ENCODE results near the gene PIGH.

Gene PIGH

DNA sequence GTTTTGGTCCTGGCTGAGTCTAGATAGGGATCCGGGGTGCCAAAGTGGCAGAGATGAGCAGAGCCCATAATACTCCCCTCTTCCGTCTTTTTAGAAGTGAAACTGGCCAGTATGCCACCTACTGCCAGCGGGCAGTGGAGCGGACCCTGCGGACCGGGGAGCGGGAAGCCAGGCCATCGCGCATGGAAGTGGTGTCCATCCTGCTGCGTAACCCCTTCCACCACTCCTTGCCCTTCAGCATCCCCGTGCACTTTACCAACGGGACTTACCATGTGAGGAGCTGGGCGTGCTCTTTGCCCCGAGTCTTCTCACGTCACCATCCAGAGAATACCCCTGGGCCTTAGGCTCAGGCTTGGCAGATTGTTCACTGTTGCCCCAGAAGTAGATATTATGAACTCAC, 21.0 kb downstream of the PIGH start:
- no peaks in the 10 kb centered on the region for H3K27me3 ChIP-seq (ENCODE audit: control insufficient read depth, insufficient read depth, low read length)
- H3K4me3 ChIP-seq (ENCODE audit: low read length): no peak overlapping the region
- no peak overlapping the region for H3K9ac ChIP-seq (ENCODE audit: low read length)
- peaks cover 7% of the 10 kb centered on the region for H3K36me3 ChIP-seq (ENCODE audit: control insufficient read depth, insufficient read depth, low read length)
- no peaks in the 10 kb centered on the region for H3K4me1 ChIP-seq (ENCODE audit: control insufficient read depth, insufficient read depth, low read length)
- no peaks in the 10 kb centered on the region for H3K9me3 ChIP-seq (ENCODE audit: control insufficient read depth, low read length)

GRCh38 chr14:67577909-67578749, 21.9 kb downstream of the PIGH start:
- Histone ChIP-seq H3K9me3 (ENCODE audit: control insufficient read depth, low read length) (no peaks in the 10 kb centered on the region), H3K4me3 (ENCODE audit: low read length) (no peak overlapping the region), H3K4me1 (ENCODE audit: control insufficient read depth, insufficient read depth, low read length) (no peaks in the 10 kb centered on the region), H3K27me3 (ENCODE audit: control insufficient read depth, insufficient read depth, low read length) (no peaks in the 10 kb centered on the region), H3K36me3 (ENCODE audit: control insufficient read depth, insufficient read depth, low read length) (peaks cover 7% of the 10 kb centered on the region), H3K9ac (ENCODE audit: low read length) (no peak overlapping the region)

- peaks cover 7% of the 10 kb centered on the region for H3K36me3 ChIP-seq (ENCODE audit: control insufficient read depth, insufficient read depth, low read length)
- H3K4me3 ChIP-seq (ENCODE audit: low read length): no peak overlapping the region
- no peaks in the 10 kb centered on the region for H3K27me3 ChIP-seq (ENCODE audit: control insufficient read depth, insufficient read depth, low read length)
- H3K9ac ChIP-seq (ENCODE audit: low read length): no peak overlapping the region
- H3K9me3 ChIP-seq (ENCODE audit: control insufficient read depth, low read length): no peaks in the 10 kb centered on the region
- H3K4me1 ChIP-seq (ENCODE audit: control insufficient read depth, insufficient read depth, low read length): no peaks in the 10 kb centered on the region
Observed at GRCh38 chr14:67577181-67577808, 22.8 kb downstream of the PIGH start.

GRCh38 chr14:67576216-67576955, 23.7 kb downstream of the PIGH start:
- H3K9me3 ChIP-seq (ENCODE audit: control insufficient read depth, low read length): no peaks in the 10 kb centered on the region
- H3K4me1 ChIP-seq (ENCODE audit: control insufficient read depth, insufficient read depth, low read length): no peaks in the 10 kb centered on the region
- H3K9ac ChIP-seq (ENCODE audit: low read length): no peak overlapping the region
- no peaks in the 10 kb centered on the region for H3K27me3 ChIP-seq (ENCODE audit: control insufficient read depth, insufficient read depth, low read length)
- no peak overlapping the region for H3K4me3 ChIP-seq (ENCODE audit: low read length)
- H3K36me3 ChIP-seq (ENCODE audit: control insufficient read depth, insufficient read depth, low read length): peaks cover 7% of the 10 kb centered on the region

GRCh38 chr14:67575684-67576083, 24.4 kb downstream of the PIGH start:
- Histone ChIP-seq H3K4me1 (ENCODE audit: control insufficient read depth, insufficient read depth, low read length) (no peaks in the 10 kb centered on the region), H3K9ac (ENCODE audit: low read length) (no peak overlapping the region), H3K9me3 (ENCODE audit: control insufficient read depth, low read length) (no peaks in the 10 kb centered on the region), H3K4me3 (ENCODE audit: low read length) (no peak overlapping the region), H3K36me3 (ENCODE audit: control insufficient read depth, insufficient read depth, low read length) (peaks cover 7% of the 10 kb centered on the region), H3K27me3 (ENCODE audit: control insufficient read depth, insufficient read depth, low read length) (no peaks in the 10 kb centered on the region)

DNA sequence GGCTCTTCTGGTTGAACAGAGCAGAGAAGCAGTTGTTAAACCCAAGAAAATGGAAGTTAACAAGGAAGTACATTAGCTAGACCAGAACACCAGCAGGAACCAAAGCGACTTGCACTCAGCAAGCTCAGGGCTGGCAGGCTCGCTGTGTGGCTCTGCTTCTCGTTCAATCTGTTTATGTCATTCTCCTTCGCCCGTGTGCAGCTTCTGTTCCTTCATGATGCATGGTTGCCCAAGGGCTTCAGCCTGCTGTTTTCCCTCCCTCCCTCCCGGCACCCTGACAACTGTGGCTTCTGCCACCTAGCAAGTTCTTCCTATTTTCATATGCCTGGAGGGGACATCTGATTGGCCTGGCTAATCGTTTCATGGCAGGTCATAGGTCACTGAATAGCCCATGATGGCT, 25.3 kb downstream of the PIGH start:
- Histone ChIP-seq H3K9ac (ENCODE audit: low read length) (no peak overlapping the region), H3K9me3 (ENCODE audit: control insufficient read depth, low read length) (no peaks in the 10 kb centered on the region), H3K4me1 (ENCODE audit: control insufficient read depth, insufficient read depth, low read length) (no peaks in the 10 kb centered on the region), H3K4me3 (ENCODE audit: low read length) (no peak overlapping the region), H3K27me3 (ENCODE audit: control insufficient read depth, insufficient read depth, low read length) (no peaks in the 10 kb centered on the region), H3K36me3 (ENCODE audit: control insufficient read depth, insufficient read depth, low read length) (peaks cover 7% of the 10 kb centered on the region)

- peaks cover 7% of the 10 kb centered on the region for H3K36me3 ChIP-seq (ENCODE audit: control insufficient read depth, insufficient read depth, low read length)
- no peak overlapping the region for H3K9ac ChIP-seq (ENCODE audit: low read length)
- no peak overlapping the region for H3K4me3 ChIP-seq (ENCODE audit: low read length)
- H3K9me3 ChIP-seq (ENCODE audit: control insufficient read depth, low read length): no peaks in the 10 kb centered on the region
- H3K4me1 ChIP-seq (ENCODE audit: control insufficient read depth, insufficient read depth, low read length): no peaks in the 10 kb centered on the region
- no peaks in the 10 kb centered on the region for H3K27me3 ChIP-seq (ENCODE audit: control insufficient read depth, insufficient read depth, low read length)
Observed at GRCh38 chr14:67574156-67574555, 25.9 kb downstream of the PIGH start.

- Histone ChIP-seq H3K27me3 (ENCODE audit: control insufficient read depth, insufficient read depth, low read length) (no peaks in the 10 kb centered on the region), H3K36me3 (ENCODE audit: control insufficient read depth, insufficient read depth, low read length) (peaks cover 7% of the 10 kb centered on the region), H3K4me3 (ENCODE audit: low read length) (no peak overlapping the region), H3K9ac (ENCODE audit: low read length) (no peak overlapping the region), H3K4me1 (ENCODE audit: control insufficient read depth, insufficient read depth, low read length) (no peaks in the 10 kb centered on the region), H3K9me3 (ENCODE audit: control insufficient read depth, low read length) (no peaks in the 10 kb centered on the region)
Observed at GRCh38 chr14:67573228-67574010, 26.6 kb downstream of the PIGH start.

- H3K4me1 ChIP-seq (ENCODE audit: control insufficient read depth, insufficient read depth, low read length): peaks cover 6% of the 10 kb centered on the region
Observed at GRCh38 chr14:67572608-67573007, 27.5 kb downstream of the PIGH start.

GRCh38 chr14:67571991-67572323, 28.1 kb downstream of the PIGH start:
- H3K9ac ChIP-seq (ENCODE audit: low read length): no peak overlapping the region
- no peaks in the 10 kb centered on the region for H3K27me3 ChIP-seq (ENCODE audit: control insufficient read depth, insufficient read depth, low read length)
- H3K4me1 ChIP-seq (ENCODE audit: control insufficient read depth, insufficient read depth, low read length): peaks cover 10% of the 10 kb centered on the region
- peaks cover 7% of the 10 kb centered on the region for H3K36me3 ChIP-seq (ENCODE audit: control insufficient read depth, insufficient read depth, low read length)
- H3K4me3 ChIP-seq (ENCODE audit: low read length): no peak overlapping the region
- H3K9me3 ChIP-seq (ENCODE audit: control insufficient read depth, low read length): no peaks in the 10 kb centered on the region

More at GRCh38 chr14:67572608-67573007, 27.5 kb downstream of the PIGH start:
- H3K36me3 ChIP-seq (ENCODE audit: control insufficient read depth, insufficient read depth, low read length): peaks cover 7% of the 10 kb centered on the region
- no peak overlapping the region for H3K9ac ChIP-seq (ENCODE audit: low read length)
- no peak overlapping the region for H3K4me3 ChIP-seq (ENCODE audit: low read length)
- H3K27me3 ChIP-seq (ENCODE audit: control insufficient read depth, insufficient read depth, low read length): no peaks in the 10 kb centered on the region
- no peaks in the 10 kb centered on the region for H3K9me3 ChIP-seq (ENCODE audit: control insufficient read depth, low read length)

- H3K36me3 ChIP-seq (ENCODE audit: control insufficient read depth, insufficient read depth, low read length): peaks cover 7% of the 10 kb centered on the region
- no peaks in the 10 kb centered on the region for H3K27me3 ChIP-seq (ENCODE audit: control insufficient read depth, insufficient read depth, low read length)
- H3K4me1 ChIP-seq (ENCODE audit: control insufficient read depth, insufficient read depth, low read length): peaks cover 10% of the 10 kb centered on the region
- no peak overlapping the region for H3K9ac ChIP-seq (ENCODE audit: low read length)
- no peaks in the 10 kb centered on the region for H3K9me3 ChIP-seq (ENCODE audit: control insufficient read depth, low read length)
- no peak overlapping the region for H3K4me3 ChIP-seq (ENCODE audit: low read length)
Observed at GRCh38 chr14:67571275-67571990, 28.6 kb downstream of the PIGH start.
